ENCODE measurements around the gene HYAL4.

DNA sequence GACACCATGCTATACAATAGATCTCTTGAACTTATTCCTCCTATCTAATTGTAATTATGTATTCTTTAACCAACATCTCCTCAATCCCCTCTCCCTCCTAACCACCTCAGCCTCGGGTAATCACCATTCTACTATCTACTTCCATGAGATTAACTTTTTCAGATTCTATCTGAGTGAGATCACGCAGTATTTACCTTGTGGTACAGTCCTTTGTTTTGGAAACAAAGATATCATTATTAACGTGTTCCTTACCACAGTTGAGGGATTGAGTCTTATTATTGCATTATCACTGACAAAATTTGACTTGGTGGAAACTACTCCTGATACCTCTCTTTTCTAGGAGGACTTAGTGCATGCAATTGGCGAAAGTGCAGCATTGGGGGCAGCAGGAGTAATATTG lies 26.0 kb upstream of the HYAL4 start:
- TF ChIP-seq, protein P1, sequence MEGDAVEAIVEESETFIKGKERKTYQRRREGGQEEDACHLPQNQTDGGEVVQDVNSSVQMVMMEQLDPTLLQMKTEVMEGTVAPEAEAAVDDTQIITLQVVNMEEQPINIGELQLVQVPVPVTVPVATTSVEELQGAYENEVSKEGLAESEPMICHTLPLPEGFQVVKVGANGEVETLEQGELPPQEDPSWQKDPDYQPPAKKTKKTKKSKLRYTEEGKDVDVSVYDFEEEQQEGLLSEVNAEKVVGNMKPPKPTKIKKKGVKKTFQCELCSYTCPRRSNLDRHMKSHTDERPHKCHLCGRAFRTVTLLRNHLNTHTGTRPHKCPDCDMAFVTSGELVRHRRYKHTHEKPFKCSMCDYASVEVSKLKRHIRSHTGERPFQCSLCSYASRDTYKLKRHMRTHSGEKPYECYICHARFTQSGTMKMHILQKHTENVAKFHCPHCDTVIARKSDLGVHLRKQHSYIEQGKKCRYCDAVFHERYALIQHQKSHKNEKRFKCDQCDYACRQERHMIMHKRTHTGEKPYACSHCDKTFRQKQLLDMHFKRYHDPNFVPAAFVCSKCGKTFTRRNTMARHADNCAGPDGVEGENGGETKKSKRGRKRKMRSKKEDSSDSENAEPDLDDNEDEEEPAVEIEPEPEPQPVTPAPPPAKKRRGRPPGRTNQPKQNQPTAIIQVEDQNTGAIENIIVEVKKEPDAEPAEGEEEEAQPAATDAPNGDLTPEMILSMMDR (IDR thresholded peaks at IDR 0.05 in 8 of 11, conservative IDR thresholded peaks at IDR 0.05 in 3 of 11) = no peak
- TF ChIP-seq POLR2A (IDR thresholded peaks at IDR 0.05) = no peak

Measured in spleen (tissue), 7 donors.